ENCODE measurements around the gene RSBN1L. TPM values are rescaled to one million over a fixed set of nuclear protein-coding genes. Genes with fewer than 3 reads are reported as not detected.

RSBN1L gene
- total RNA-seq, 1 experiment from 2014 or later: 8.9 TPM

DNA sequence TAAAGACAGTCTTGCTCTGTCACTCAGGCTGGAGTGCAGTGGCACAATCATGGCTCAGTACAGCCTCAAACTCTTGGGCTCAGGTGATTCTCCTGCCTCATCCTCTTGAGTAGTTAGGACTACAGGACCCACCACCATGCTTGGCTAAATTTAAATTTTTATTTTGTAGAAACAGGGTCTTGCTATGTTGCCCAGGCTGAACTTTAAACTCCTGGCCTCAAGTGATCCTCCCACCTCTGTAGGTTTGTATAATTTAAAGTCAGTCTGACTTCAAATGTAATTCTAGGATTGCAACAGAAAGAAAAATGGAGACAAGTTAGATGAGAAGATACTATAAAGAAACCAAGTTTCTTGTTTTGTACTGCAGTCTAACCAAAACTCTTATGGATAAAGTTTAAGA is 90.5 kb downstream of the RSBN1L start:
- no peak for DNase-seq (ENCODE audit: low read depth)
- in situ Hi-C loops (cut with HindIII; ENCODE audit: low pct_unique_long_range_greater_than_20kb, low sequenced_read_pairs): no loop called here

DNA sequence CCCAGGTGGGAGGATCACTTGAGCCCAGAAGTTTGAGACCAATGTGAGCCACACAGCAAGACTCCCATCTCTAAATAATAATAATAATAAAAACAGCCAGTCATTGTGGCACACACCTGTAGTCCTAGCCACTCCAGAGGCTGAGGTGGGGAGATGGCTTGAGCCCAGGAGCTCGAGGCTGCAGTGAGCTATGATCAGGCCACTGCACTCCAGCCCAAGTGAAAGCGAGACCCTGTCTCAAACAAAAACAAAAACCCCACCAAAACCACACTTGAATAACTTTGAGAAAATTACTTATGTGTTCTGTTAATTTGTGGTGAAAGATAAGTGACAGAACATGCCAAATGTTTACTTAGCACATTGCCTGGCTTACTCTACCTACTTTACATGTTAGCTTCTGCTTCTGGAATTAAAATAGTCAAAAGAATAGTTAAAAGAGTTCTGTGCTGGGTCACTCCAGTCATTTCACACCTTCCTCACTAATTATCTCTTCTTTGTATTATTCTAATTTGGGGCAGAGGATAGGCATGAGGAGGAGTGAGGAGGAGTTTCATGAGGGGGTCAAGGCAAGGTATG is 92.2 kb downstream of the RSBN1L start:
- in situ Hi-C loops (cut with HindIII; ENCODE audit: low pct_unique_long_range_greater_than_20kb, low sequenced_read_pairs): no loop called here
- no peak for DNase-seq (ENCODE audit: low read depth)

DNA sequence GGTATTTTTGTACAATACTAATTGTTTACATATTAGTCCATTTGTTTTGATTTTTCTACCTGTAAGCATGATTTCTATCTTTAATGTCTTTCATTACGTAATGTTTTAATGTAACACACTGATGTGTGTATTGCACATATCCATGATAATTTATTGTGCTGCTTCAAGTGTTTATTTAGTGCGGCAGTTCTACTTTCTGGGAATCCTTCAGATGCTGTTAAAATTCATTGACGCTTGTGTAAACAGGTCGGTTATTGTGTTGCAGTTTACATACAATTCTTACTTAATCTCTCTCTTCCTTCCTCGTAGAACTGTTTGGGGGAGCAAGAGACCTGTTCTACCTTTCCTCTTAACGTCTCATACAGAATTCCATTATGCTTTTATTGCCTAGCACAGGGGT is 95.1 kb downstream of the RSBN1L start:
- DNase-seq (ENCODE audit: low read depth): no peak
- in situ Hi-C loops (cut with HindIII; ENCODE audit: low pct_unique_long_range_greater_than_20kb, low sequenced_read_pairs): no loop called here

DNA sequence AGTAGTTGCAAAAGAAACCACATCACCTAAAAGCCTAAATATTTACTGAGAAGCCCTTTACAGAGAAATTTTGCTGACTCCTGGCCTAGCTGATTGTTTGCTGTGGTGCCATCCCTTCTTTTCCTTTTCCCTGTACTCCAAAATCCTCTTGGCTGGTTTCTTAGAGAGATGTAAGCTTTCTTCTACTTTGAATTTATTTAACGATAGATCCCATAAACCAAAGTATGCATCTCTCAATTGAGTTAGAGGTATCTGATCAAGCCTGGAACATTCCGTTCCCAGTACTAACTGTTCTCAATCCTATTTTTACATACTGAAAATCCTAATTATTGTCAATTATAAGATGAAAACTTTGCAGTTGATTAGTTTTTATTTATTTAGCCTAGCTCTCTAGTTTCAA is 95.7 kb downstream of the RSBN1L start:
- in situ Hi-C loops (cut with HindIII; ENCODE audit: low pct_unique_long_range_greater_than_20kb, low sequenced_read_pairs): no loop called here
- DNase-seq (ENCODE audit: low read depth): no peak

DNA sequence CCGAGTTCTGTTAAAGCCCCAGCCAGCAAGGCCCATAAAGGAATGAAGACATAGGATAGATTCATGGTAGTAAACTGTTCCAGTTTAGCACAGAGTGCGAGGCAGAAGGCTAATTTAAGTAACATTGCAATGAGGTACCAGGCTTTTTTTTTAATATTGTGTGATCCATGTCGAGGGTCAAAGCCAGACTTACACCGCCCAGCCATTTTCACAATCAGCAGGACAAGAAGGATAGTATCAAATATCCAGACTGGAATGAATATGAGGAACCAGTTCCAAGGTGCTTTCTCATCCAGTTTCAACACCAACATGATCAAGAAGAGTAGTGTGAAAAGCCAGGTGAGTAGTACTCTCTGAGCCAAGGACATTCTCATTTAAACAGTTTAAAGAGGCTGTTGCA is 97.7 kb downstream of the RSBN1L start:
- in situ Hi-C loops (cut with HindIII; ENCODE audit: low pct_unique_long_range_greater_than_20kb, low sequenced_read_pairs): no loop called here
- no peak for DNase-seq (ENCODE audit: low read depth)

DNA sequence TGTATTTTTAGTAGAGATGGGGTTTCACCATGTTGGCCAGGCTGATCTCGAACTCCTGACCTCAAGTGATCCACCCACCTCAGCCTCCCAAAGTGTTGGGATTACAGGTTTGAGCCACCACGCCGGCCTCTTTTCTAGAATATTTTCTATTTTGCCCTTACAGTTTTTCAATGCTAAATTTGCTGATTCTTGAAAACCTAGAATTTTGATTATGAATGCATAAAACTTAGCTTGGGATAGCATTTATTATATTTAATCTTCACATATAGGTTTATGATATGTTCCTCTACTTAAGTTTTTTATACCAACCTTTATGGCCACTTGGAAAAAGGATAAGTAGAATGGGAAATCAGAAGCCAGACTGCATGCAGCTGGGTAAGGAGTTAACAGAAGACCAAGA is 99.8 kb downstream of the RSBN1L start:
- DNase-seq (ENCODE audit: low read depth): no peak
- in situ Hi-C loops (cut with HindIII; ENCODE audit: low pct_unique_long_range_greater_than_20kb, low sequenced_read_pairs): no loop called here

DNA sequence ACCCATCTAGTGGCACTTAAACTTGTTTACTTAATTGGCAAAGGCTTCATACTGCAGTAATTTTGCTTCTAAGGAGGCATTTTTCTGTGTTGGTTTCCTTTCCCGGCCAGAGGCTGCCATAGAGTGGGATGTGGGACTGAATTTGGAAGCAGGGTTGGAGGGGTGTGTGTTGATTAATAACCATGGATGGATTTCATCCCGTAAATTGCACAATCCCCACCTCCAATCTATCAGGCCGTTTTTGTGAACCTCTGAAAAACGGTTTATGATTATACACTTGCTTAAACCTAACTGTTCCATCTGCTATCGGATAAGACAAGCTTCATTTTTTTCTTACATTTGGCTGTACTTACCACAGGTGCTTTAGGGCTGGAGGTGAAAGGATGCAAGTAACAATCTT is 100.7 kb downstream of the RSBN1L start:
- no peak for DNase-seq (ENCODE audit: low read depth)
- in situ Hi-C loops (cut with HindIII; ENCODE audit: low pct_unique_long_range_greater_than_20kb, low sequenced_read_pairs): no loop called here

DNA sequence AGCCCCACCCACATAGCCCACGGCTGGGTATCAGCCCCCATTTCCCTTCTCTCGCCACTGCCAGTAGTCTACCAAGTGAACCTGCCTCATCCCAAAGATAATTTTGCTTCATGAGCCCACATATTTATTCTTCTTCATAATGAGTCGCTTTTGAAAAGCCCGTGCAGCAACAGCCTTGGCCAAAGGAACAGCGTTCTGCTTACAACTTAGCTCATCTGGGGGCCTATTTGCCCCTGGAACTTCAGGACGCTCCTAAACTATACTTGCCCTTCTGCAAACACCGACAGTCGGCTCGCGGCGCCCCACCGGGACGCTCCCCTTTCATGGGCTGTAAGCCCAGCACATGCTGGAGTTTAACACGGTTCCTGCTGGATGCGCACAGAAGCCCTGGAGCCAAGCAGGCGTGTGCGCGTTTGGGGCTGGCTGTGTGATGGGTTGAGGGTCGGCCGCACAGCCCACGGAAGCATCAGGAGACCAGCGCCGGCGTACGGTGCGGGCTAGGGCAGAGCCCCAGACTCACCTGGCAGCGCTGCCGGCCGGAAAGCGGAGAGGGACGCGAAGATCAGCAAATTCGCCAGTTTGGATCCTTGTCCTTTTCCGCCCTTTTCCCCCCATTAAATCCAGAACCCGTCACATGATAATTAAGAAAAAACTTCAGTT is 101.6 kb downstream of the RSBN1L start:
- DNase-seq (ENCODE audit: low read depth): no peak
- in situ Hi-C loops (cut with HindIII; ENCODE audit: low pct_unique_long_range_greater_than_20kb, low sequenced_read_pairs): no loop called here

DNA sequence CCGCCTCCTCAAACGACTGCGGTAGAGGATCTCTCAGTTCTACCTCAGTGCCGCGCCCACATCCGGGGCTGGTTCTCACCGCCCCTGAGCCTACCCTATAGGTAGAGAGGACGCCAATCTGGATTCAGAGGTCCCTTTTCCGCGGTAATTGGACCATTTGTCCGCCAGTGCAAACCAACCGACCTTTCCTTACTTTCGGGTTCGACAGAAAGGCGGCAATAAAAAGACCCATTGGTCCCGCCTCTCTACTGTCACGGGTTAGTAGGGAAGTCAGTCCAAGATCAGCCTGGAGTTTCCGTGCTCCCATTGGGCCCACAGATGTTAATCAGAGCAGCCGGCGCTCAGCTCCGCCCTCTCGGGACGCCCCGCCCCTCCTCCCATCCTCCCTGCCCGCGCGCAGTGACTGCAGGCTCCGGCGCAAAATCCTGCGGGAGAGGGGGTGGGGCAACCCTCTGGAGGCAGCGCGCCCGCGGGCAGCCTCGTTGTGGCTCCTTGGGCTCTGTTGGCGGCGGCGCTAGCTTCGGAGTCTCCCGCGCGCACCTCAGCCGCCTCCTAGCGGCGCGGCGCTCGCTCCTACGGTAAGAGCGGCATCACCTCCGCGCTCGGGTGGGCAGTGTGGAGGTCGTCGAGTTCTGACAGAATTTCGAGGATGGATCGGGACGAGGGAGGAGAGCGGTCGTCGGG is 102.3 kb downstream of the RSBN1L start, which contains the start of the genes PHTF2 and TMEM60:
TSS of gene PHTF2 (plus strand) at position 380 of the 684 bp plus-strand sequence.
TSS of gene TMEM60 (minus strand) at position 41 of the 684 bp plus-strand sequence. CDS start 4,061 bp downstream, outside the sequence.
- in situ Hi-C loops (cut with HindIII; ENCODE audit: low pct_unique_long_range_greater_than_20kb, low sequenced_read_pairs): no loop called here
- peak; percentile 100 for DNase-seq (ENCODE audit: low read depth)

DNA sequence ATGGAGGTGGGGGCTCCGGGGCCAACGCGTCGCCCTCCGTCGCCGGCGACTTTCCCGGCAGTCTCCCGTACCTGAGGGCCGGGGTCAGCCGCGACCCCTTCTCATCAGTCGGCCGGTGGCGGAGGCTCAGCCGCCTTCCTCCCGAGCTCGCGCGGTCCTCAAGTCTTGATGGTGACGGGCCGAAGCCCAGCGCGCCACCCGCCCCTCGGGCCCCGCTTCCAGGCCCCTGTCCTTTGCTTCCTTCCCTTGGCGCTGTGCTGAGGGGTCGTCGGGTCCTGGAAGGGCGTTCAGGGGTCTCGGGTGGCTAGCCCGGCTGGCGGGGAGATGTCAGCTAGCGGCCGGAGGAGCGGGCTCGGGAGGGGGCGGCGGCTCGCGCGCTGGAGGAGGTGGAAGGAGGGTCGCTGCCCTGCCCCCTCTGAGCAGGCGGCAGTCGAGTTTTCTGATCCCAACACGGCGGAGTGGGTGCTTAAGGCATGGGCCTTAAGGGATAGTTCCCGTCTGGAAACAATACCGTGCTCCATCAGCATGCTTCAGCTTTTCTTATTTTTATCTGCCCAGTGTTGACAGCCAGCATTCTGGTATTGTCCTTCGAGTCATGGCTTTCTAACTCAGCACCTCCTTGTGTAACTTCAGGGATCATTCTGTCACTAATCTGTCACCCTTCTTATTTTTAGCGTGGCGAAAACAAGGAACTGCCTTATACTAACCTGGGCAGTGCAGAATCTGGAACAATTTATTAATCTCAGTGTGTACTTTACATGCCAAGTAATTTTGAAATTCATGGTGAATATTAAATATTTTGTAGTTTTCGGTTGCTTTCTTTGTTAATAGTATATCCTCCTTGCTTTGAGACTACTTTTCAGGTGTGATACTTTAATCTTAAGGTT is 103.1 kb downstream of the RSBN1L start:
- peak; percentile 30 for DNase-seq (ENCODE audit: low read depth)
- in situ Hi-C loops (cut with HindIII; ENCODE audit: low pct_unique_long_range_greater_than_20kb, low sequenced_read_pairs): no loop called here

DNA sequence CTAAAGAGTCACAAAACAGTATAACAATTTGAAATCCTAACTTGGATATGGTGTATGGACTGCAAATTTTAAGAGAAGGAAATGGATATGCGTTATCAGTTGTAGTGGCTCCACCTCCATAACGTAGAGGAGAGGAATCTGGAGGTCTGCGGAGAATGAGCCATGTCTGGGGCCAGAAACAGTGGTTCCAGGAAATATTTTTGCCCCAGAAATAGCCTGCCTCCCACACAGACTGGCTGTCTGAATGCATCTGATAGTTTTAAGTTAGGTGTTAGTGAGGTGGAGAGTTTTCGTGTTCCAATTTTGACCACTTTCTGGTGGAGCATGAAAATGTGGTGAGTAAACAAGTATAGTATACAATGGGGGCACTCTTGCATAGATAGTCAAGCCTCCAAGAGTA is 103.9 kb downstream of the RSBN1L start:
- in situ Hi-C loops (cut with HindIII; ENCODE audit: low pct_unique_long_range_greater_than_20kb, low sequenced_read_pairs): no loop called here
- DNase-seq (ENCODE audit: low read depth): no peak

DNA sequence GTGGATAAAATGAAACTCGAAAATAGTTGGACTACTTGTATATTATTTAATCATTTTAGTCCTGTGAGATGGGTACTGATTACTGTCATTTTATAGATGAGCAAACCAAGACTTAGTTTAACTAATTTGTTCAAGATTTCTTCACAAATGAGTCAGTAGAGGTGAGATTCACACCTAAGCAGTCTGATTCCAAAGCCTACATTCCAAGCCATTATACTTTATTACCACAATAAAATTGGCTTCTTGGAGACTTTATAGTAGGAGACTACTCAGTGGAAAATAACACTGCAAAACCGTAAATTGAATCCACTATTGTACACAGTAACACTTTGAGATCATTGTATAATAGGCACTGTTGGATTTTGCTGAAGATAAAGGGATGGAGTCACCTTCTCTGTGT is 104.5 kb downstream of the RSBN1L start:
- no peak for DNase-seq (ENCODE audit: low read depth)
- in situ Hi-C loops (cut with HindIII; ENCODE audit: low pct_unique_long_range_greater_than_20kb, low sequenced_read_pairs): no loop called here

DNA sequence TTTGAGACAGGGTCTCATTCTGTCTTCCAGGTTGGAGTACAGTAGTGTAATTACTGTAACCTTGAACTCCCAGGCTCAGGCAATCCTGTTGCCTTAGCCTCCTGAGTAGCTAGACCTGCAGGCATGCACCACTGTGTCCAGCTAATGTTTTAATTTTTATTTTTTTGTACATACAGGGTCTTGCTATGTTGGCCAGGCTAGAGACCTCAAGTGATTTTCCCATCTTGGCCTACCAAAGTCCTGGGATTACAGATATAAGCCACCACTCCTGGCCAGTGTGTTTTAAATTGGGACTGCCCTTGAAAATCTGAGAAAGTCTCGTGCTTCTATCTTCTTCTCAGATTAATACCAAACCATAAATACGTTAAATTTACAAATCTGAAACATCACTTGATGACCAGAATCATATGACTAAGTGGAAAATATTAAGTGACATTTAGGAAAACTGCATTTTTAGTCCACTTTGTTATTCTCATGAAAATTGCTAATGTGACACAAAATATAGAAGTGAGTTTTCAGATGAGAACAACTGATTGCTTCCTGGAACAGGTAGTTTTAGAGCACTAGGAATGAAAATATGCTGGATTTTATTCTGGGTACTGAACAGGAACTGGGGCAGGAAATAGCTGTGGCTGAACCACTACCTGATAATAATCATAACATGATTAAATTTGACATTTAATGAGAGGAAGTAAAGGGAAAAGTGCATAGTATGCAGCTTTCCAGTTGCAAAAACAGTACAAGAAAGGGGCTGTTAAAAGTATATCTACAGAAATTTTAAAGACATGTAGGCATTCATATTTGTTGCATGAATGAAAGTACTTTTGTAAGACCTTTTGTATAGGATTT is 106.5 kb downstream of the RSBN1L start:
- no peak for DNase-seq (ENCODE audit: low read depth)
- in situ Hi-C loops (cut with HindIII; ENCODE audit: low pct_unique_long_range_greater_than_20kb, low sequenced_read_pairs): no loop called here

DNA sequence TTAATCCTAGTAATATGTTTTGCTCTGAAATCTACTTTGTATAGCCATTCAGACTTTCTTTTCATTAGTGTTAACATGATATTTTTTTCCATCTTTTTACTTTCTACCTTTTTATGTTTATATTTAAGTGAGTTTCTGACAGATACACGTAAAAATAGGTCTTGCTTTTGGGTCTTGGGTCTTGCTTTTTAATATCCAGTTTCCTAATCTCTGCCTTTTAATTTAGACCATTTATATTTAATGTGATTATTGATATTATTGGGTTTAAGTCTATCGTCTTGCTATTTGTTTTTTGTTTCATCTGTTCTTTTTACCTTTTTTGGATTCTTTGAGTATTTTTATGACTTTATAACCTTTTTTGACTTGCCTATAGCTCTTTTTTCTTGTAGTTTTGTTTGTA is 110.2 kb downstream of the RSBN1L start:
- in situ Hi-C loops (cut with HindIII; ENCODE audit: low pct_unique_long_range_greater_than_20kb, low sequenced_read_pairs): no loop called here
- DNase-seq (ENCODE audit: low read depth): no peak

DNA sequence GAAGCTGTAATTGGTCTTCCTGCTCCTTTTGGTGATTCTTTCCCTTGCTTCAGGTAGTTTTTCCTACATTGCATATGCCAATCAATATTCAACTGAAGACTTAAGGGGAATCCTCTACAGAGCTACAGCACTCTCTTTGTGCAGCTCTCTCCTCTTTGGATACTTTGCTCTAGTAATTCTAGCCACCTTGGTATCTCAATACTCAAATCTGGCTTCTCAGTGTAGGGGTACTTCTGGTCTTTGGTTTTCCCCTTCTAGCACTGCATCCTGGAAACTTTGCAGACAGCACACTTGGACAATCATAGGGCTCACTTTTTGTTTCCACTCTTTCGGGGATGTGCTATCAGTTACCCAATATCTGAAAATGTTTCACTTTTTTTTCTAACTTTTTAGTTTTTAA is 112.3 kb downstream of the RSBN1L start:
- in situ Hi-C loops (cut with HindIII; ENCODE audit: low pct_unique_long_range_greater_than_20kb, low sequenced_read_pairs): no loop called here
- DNase-seq (ENCODE audit: low read depth): no peak

DNA sequence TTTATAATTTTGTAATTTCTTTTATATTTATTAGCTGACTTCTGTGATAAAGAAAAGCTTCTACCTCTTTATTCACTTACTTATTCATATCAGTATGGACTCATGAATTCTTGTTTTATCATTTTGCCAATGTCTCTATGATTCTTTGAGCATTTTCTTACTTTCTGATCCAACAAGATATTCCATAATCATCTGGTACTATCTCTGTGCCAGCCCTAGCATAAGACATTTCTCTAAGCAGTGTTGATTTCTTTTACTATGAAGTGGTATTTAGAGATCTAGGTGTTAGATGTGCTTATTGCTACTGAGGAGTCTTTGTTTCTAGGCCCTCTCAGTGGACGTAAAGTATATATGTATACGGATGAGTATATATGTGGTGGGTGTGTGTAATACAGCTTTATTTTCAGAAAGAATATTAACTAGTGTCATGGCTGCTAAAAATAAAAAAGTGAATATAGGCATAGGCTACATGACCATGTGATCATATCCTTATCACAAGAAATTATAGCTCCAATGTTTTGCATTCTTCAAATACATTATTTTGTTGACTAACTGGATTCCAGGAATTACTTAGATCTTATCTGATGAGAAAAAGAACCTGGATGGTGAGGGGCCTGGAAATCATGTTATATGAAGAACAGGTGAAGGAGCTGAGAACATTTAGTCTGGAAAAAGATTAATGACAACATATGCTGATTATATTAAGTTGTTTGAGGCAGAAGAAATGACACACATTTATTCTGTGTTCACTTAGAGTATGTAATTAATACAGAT is 115.4 kb downstream of the RSBN1L start:
- no peak for DNase-seq (ENCODE audit: low read depth)
- in situ Hi-C loops (cut with HindIII; ENCODE audit: low pct_unique_long_range_greater_than_20kb, low sequenced_read_pairs): no loop called here

DNA sequence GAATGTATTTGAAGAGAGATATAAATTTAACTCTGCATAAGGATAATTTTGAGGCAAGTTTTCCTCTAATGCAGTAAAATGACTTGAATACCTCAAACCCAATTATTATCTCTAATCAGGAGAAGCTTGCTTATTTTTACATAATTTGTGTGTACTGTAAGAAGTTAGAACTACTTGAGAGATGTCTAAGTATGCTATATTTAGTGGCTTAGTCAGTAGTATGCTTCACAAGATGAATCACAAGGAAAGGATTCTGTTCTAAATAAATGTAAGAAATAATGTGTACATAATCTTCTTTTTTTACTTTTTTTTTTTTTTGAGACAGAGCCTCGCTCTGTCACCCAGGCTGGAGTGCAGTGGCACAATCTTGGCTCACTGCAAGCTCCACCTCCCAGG is 116.0 kb downstream of the RSBN1L start:
- in situ Hi-C loops (cut with HindIII; ENCODE audit: low pct_unique_long_range_greater_than_20kb, low sequenced_read_pairs): no loop called here
- DNase-seq (ENCODE audit: low read depth): no peak
